Type B pancreatic cell (in vitro differentiated cells): Measurements from ENCODE around the gene PIGC. TPM values are rescaled to one million over a fixed set of nuclear protein-coding genes. Genes with fewer than 3 reads are reported as not detected.
A peak's percentile ranks its signal among the peaks of the same experiment; 100 is the strongest.
"Not testable (repeated sequence)": the region's sequence is repeated elsewhere in the genome, so short reads cannot be mapped to it uniquely, and the experiment has no call there.

Experiments
- DNase-seq: peaks from one replicate; pipeline ENCODE4 v3.0.0; 2021; ENCODE audit warnings: mixed read lengths; ENCODE audit not compliant: unreplicated experiment; ENCODE audit errors: extremely low spot score
- H3K27ac Mint-ChIP-seq: 2 replicates; pipeline ENCODE4 v1.8.0; 2021; ENCODE audit warnings: mild to moderate bottlenecking, mixed read lengths
- H3K27me3 Mint-ChIP-seq: 2 replicates; pipeline ENCODE4 v1.8.0; 2021; ENCODE audit warnings: mixed read lengths
- H3K36me3 Mint-ChIP-seq: 2 replicates; pipeline ENCODE4 v1.8.0; 2021; ENCODE audit warnings: mixed read lengths
- H3K4me1 Mint-ChIP-seq: one replicate; pipeline ENCODE4 v1.8.0; 2021; ENCODE audit warnings: mixed read lengths; ENCODE audit not compliant: unreplicated experiment
- H3K4me3 Mint-ChIP-seq: 2 replicates; pipeline ENCODE4 v1.8.0; 2021; ENCODE audit warnings: mild to moderate bottlenecking, mixed read lengths
- H3K9me3 Mint-ChIP-seq: 2 replicates; pipeline ENCODE4 v1.8.0; 2021; ENCODE audit warnings: mixed read lengths
- CTCF ChIP-seq: fragments of 200-600 bp; sonication (generic); conservative IDR thresholded peaks from 2 replicates; pipeline ENCODE4 v1.5.0; 2021; ENCODE audit warnings: antibody characterized with exemption, mild to moderate bottlenecking
- total RNA-seq: library from RNA; stranded (reverse); gene quantifications from 2 replicates; pipeline ENCODE4 v1.2.1, GENCODE V29; 2021; ENCODE audit warnings: low replicate concordance

PIGC gene
- total RNA-seq, 1 donor from 2014 or later, result 37.3 TPM

GRCh38 chr1:172447641-172448040 is 3.8 kb upstream of the PIGC start:
- H3K4me3 Mint-ChIP-seq, result no peak overlapping the region
- H3K4me1 Mint-ChIP-seq, result peaks cover 41% of the 10 kb centered on the region
- no peak for TF ChIP-seq CTCF
- DNase-seq, result no peak
- peaks cover under 1% of the 10 kb centered on the region for H3K36me3 Mint-ChIP-seq
- H3K9me3 Mint-ChIP-seq, result no peaks in the 10 kb centered on the region
- H3K27ac Mint-ChIP-seq, result no peak overlapping the region
- no peaks in the 10 kb centered on the region for H3K27me3 Mint-ChIP-seq

GRCh38 chr1:172446547-172446946 is 2.7 kb upstream of the PIGC start:
- no peak for TF ChIP-seq CTCF
- no peak for DNase-seq
- Mint-ChIP-seq H3K27me3 (no peaks in the 10 kb centered on the region), H3K4me1 (peaks cover 46% of the 10 kb centered on the region), H3K36me3 (peaks cover 11% of the 10 kb centered on the region), H3K9me3 (no peaks in the 10 kb centered on the region), H3K27ac (no peak overlapping the region), H3K4me3 (no peak overlapping the region)

GRCh38 chr1:172442843-172443565 is 865 bp downstream of the PIGC start:
- H3K4me3 Mint-ChIP-seq, result peak overlapping the region; percentile 96
- DNase-seq, result no peak
- no peaks in the 10 kb centered on the region for H3K27me3 Mint-ChIP-seq
- H3K27ac Mint-ChIP-seq, result peak overlapping the region; percentile 85
- H3K9me3 Mint-ChIP-seq, result no peaks in the 10 kb centered on the region
- TF ChIP-seq CTCF, result no peak
- peaks cover 28% of the 10 kb centered on the region for H3K36me3 Mint-ChIP-seq
- H3K4me1 Mint-ChIP-seq, result peaks cover 17% of the 10 kb centered on the region

- Mint-ChIP-seq H3K4me1 (peaks cover 17% of the 10 kb centered on the region), H3K4me3 (peak overlapping the region; percentile 96), H3K9me3 (no peaks in the 10 kb centered on the region), H3K27me3 (no peaks in the 10 kb centered on the region), H3K27ac (peak overlapping the region; percentile 27), H3K36me3 (peaks cover 28% of the 10 kb centered on the region)
- no peak for DNase-seq
- no peak for TF ChIP-seq CTCF
Observed at GRCh38 chr1:172442404-172442803, 1.5 kb downstream of the PIGC start.

GRCh38 chr1:172437183-172437582 is 6.7 kb downstream of the PIGC start:
- H3K27me3 Mint-ChIP-seq, H3K9me3 Mint-ChIP-seq, DNase-seq, H3K4me1 Mint-ChIP-seq, H3K27ac Mint-ChIP-seq, H3K4me3 Mint-ChIP-seq: not testable (repeated sequence)
- peaks cover 35% of the 10 kb centered on the region for H3K36me3 Mint-ChIP-seq

- H3K9me3 Mint-ChIP-seq, result peaks cover 7% of the 10 kb centered on the region
- no peaks in the 10 kb centered on the region for H3K27me3 Mint-ChIP-seq
- DNase-seq, result no peak
- H3K36me3 Mint-ChIP-seq, result peaks cover 12% of the 10 kb centered on the region
- H3K4me3 Mint-ChIP-seq, result no peak overlapping the region
- no peak for TF ChIP-seq CTCF
- H3K27ac Mint-ChIP-seq, result peak overlapping the region; percentile 60
- peaks cover 14% of the 10 kb centered on the region for H3K4me1 Mint-ChIP-seq
Observed at GRCh38 chr1:172431721-172432192, 12.1 kb downstream of the PIGC start.
